Measurements from ENCODE around the gene EPHA1. TPM values are rescaled to one million over a fixed set of nuclear protein-coding genes. Genes with fewer than 3 reads are reported as not detected.
"Not testable (repeated sequence)": the region's sequence is repeated elsewhere in the genome, so short reads cannot be mapped to it uniquely, and the experiment has no call there.

The EPHA1 gene
- total RNA-seq, 1 experiment from 2014 or later, result 0.20 TPM

- no peak for DNase-seq (ENCODE audit: low read depth)
Observed at GRCh38 chr7:143431109-143431508, 22.5 kb upstream of the EPHA1 start.

- DNase-seq (ENCODE audit: low read depth), result no peak
Observed at GRCh38 chr7:143429770-143430698, 21.4 kb upstream of the EPHA1 start.

DNA sequence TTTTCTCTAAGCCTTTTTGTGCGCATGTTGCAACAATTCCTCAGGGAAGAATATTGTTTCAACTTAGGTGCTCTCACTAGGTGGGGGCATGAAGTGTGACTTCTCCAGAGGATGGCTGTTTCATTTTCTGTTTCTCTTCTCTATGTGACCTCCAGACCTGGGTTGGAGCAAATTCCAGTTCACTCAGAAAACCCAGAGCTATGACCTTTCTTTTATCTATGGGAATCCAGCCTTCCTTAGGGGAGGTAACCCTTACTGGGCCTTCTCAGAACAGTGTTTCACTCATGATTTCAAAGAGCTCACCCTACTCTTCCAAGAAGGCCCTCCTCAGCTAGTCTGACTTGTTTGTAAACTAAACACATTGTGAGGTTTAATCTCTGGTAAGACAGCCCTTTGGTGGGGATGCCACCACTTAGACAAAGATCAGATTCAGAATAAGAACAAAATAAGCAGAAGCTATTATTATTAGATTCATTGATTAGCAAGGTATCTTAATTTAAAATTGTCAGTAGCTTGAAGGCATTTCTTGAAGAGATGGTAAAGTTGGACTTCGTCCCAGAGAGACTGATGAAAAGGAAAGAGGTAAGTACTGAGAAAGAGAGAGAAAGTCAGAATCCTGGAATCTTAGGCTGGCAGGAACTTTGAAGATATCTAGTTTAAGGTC, 18.0 kb upstream of the EPHA1 start:
- DNase-seq (ENCODE audit: low read depth), result no peak

DNA sequence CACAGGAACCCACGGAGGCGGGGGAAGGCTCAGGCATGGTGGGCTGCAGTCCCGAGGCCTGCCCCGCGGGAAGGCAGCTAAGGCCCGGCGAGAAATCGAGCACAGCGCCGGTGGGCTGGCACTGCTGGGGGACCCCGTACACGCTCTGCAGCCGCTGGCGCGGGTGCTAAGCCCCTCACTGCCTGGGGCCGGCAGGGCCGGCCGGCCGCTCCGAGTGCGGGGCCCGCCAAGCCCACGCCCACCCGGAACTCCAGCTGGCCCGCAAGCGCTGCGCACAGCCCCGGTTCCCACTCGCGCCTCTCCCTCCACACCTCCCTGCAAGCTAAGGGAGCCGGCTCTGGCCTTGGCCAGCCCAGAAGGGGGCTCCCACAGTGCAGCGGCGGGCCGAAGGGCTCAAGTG, 15.8 kb upstream of the EPHA1 start:
- not testable (repeated sequence) for DNase-seq (ENCODE audit: low read depth)

DNA sequence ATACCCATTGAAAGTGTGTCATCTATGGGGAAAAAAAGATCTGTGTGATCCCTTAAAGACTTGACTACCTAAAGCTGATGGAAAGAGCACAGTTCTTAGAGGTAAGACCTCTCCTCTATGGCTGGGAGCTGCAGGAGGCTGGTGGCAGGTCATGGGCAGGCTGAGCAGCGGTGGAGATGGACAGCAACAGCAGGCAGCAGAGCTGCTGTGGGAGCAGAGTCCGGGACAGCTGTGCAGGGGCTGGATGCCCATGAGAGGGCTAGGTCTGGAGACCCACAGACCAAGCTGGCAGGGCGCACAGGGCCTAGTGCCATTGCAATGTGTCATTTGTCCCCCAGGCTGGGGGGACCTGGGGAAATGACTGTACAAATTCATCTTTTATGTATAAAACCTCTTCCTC, 13.4 kb upstream of the EPHA1 start:
- DNase-seq (ENCODE audit: low read depth), result no peak

GRCh38 chr7:143420624-143421023, 12.0 kb upstream of the EPHA1 start:
- DNase-seq (ENCODE audit: low read depth), result not testable (repeated sequence)

DNA sequence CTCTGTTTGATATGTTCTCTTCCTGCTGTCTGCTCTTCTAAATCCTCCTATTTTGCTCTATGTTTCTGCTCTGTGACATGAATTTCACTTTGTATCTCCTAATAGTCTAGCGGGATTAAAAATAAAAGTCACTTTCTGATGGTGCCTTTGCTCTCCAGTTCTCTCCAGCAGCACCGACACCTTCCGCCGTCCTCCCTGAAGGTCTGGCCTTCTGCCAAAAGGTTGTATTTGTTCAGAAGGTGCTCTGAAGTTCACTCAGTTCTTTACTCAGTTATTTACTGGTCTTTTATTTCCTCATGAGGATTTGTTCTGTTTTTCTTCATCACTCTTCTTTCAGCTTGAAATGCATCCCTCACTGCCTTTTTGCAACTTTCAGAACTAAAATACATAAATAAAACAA, 11.2 kb upstream of the EPHA1 start:
- no peak for DNase-seq (ENCODE audit: low read depth)

GRCh38 chr7:143418681-143419458, 10.2 kb upstream of the EPHA1 start:
- no peak for DNase-seq (ENCODE audit: low read depth)

DNA sequence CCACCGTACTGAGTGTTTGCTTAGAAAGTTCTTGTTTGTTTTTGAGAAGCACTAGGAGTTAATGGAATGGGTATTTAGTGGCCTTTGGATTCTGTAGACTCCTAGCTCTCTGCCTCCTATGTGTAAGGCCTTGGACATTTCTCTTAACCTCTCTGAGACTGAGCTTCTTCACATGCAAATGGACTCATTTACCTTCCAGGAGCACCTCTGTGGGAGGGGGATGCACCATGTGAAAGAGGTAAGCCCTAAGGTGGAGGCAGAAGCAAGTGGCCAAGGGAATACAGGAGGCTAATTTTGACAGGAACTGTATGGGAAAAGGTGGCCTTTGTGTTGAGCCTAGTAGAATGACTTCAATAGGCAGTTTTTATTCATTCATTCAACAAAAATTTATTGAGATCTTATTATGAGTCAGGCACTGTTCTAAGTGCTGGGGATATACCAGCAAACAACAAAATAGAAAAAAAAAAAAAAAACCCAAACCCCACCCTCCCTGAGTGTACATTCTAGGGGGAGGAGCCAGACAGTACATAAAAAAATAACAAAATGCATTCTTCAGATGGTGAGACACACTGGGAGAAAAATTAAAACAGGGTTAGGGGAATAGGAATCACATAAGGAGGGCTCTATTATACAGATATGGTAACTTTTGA, 9.2 kb upstream of the EPHA1 start:
- DNase-seq (ENCODE audit: low read depth), result no peak

- peak; percentile 33 for DNase-seq (ENCODE audit: low read depth)
Observed at GRCh38 chr7:143416565-143417149, 8.0 kb upstream of the EPHA1 start.

DNA sequence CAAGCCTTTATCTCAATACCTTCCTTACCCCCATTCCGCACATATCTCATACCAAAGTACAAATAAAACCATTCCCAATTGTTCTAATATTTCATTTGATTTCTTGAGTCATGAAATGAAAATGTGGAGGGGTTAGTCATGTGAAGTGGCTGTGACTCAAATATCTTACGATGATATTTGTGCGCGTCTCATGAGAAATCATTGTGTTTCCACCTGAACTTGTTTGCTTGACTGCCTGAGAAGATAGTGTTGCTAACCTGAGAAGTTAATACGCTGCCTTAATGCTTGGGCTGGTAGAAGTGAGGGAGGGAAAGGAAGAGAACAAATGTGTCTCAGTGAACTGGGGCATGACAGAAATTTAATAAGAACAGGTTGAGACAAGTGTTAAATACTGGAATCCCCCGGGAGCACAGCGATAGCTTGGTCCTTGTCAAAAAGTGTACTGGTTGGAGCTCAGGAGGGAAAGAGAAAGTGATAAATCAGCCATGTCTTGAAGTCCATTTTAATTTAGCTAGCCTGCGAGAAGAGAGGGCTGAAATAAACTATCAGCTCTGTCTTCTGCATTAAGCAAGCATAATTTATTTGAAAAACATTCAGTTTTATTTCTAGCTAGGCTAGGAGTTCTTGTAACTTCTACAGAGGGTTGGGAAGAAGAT, 7.2 kb upstream of the EPHA1 start:
- no peak for DNase-seq (ENCODE audit: low read depth)

- DNase-seq (ENCODE audit: low read depth), result not testable (repeated sequence)
Observed at GRCh38 chr7:143415209-143415608, 6.6 kb upstream of the EPHA1 start.

GRCh38 chr7:143413123-143413522, 4.5 kb upstream of the EPHA1 start:
- DNase-seq (ENCODE audit: low read depth), result no peak

DNA sequence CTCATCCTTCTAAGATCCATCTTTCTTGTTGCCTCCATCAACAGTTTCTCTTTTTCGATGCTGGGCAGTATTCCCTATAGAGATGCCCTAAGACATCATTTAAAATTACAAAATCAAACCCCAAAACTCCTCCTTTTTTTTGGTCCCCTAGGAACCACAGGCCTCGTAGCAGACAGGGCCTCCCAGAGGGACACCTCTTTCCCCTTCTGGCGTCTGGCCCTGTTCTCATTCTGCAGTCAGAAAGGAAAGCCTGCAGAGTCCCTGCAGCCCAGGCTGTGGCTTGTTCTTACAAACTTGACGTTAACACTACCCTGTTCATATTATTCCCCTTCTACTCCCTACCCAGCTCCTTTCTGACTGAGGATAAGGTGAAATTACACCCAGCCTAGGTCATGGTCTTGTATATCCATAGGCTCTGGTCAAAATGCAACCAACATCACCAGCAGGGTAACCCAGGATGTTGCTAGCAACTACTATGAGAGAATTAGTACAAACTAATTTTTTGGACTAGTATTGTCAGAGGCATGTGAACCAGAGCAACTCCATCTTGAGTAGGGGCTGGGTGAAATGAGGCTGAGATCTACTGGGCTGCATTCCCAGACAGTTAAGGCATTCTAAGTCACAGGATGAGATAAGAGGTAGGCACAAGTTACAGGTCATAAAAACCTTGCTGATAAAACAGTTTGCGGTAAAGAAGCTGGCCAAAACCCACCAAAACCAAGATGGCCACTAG, 3.5 kb upstream of the EPHA1 start:
- no peak for DNase-seq (ENCODE audit: low read depth)

GRCh38 chr7:143410521-143411004, 1.9 kb upstream of the EPHA1 start:
- no peak for DNase-seq (ENCODE audit: low read depth)

DNA sequence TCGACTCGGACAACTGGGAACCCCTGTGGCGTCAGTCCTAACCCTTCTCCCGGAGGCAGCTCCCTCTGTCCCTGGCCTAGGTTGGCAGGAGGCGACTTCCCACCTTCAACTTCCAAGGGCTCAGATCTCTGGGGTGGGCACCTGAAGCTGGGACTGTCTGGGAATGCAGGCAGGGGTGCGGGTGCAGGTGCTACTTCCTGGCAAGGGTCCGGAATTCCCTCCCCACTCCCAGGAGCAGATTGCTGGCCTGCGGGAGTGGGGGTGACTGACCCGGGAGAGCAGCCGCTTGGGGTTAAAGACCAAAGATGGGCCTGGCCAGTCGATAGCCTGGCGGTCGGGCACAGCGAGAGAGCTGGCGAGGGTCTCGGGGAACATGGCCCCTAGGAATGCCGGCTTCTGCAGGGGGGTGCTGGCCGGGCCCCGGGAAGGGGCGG, 387 bp downstream of the EPHA1 start:
- DNase-seq (ENCODE audit: low read depth), result no peak

DNA sequence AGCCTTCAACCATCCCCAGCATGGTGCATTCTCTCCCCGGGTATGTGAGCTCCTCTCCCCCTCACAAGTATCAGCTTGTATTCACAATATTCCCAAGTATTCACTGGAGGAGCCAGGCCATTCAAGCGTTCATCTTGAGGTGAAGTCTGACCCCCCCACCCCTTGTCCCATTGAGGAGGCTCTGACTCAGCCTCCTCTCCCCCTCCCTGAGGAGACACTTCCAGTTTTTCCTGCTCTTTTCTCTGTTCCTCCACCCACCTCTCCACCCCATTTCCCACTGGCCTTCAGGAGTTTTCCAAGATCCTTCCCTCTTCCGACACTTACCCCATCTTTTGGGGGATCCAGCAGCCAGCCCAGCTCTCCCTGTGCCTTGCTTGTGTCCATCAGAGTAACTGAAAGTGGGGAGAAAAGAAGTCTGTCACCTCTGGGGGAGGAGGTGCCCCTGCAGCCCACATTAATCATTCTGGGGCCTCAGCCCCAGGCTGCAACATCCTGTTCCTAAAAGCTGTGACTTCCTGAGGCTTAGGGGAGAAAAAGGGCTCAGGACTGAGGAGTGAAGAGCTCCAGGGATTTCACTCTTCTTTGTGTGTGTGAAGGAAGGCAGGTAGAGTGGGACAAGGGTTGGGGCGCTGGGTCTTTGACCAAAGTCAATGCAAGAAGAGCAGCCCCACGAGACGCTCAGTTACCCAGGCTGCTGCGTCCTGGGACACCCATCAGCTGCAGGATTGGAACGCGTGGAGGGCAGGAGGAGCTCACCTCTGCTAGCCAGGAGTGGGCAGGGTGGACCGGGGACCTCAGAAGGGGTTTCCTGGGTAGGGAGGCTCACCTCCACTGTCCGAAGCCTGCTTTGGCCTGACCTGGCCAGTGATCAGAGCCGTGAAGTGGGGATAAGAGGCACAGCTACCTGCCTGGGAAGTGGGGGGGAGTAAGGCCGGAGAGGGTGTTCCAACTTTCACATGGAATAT, 1.1 kb downstream of the EPHA1 start:
- DNase-seq (ENCODE audit: low read depth), result no peak

- no peak for DNase-seq (ENCODE audit: low read depth)
Observed at GRCh38 chr7:143406002-143406357, 2.7 kb downstream of the EPHA1 start.
